Measurements from ENCODE around the gene RPL15. TPM values are rescaled to one million over a fixed set of nuclear protein-coding genes. Genes with fewer than 3 reads are reported as not detected.

RPL15 gene
- total RNA-seq (2,924 and 3,305 TPM in 2 replicates), polyA plus RNA-seq (1,254 and 1,318 TPM in 2 replicates)

- WGBS (ENCODE audit: low lambda C conversion rate, missing lambda C conversion rate), result under 1% methylated on average over 62 of the region's 64 CpGs
- TF ChIP-seq CTCF (IDR thresholded peaks at IDR 0.05; ENCODE audit: poor library complexity) (peak; percentile 6), EZH2 (IDR thresholded peaks at IDR 0.05; ENCODE audit: borderline replicate concordance) (no peak)
- DNase-seq (ENCODE audit: low spot score), result peak; percentile 98
Observed at GRCh38 chr3:23916886-23917678, at the start of gene RPL15, which contains the start of gene NKIRAS1. TSS of gene RPL15 (plus strand) at chr3:23917132. CDS start at chr3:23917860, 728 bp downstream. TSS of gene NKIRAS1 (minus strand) at chr3:23916990. CDS start at chr3:23910904, 6,086 bp downstream.

GRCh38 chr3:23867400-23867799 lies 49.5 kb upstream of the RPL15 start:
- Histone ChIP-seq H3K4me2 (no peak overlapping the region), H3K9me2 (replicated peaks; ENCODE audit: insufficient read depth) (no peaks in the 10 kb centered on the region), H4K20me1 (ENCODE audit: insufficient read depth, poor library complexity, severe bottlenecking) (peaks cover 46% of the 10 kb centered on the region), H3K4me1 (ENCODE audit: insufficient read depth) (peaks cover 30% of the 10 kb centered on the region), H2AFZ (no peak overlapping the region), H3K9me3 (ENCODE audit: low read depth) (no peaks in the 10 kb centered on the region), H3K27ac (no peak overlapping the region), H3K4me3 (no peak overlapping the region), H3K36me3 (replicated peaks; ENCODE audit: insufficient read depth, low read depth) (no peaks in the 10 kb centered on the region), H3K79me2 (peaks cover 72% of the 10 kb centered on the region), H3K27me3 (no peaks in the 10 kb centered on the region)
- DNase-seq (ENCODE audit: low spot score), result no peak
- 88% methylated on average over 1 of the region's 1 CpG for WGBS (ENCODE audit: low lambda C conversion rate, missing lambda C conversion rate)
- TF ChIP-seq EZH2phosphoT487 (IDR thresholded peaks at IDR 0.05; ENCODE audit: low read depth, severe bottlenecking, unreplicated experiment), result no peak
- TF ChIP-seq CTCF (IDR thresholded peaks at IDR 0.05; ENCODE audit: poor library complexity), result no peak
- TF ChIP-seq EZH2 (IDR thresholded peaks at IDR 0.05; ENCODE audit: borderline replicate concordance), result no peak

More at GRCh38 chr3:23916886-23917678, at the start of gene RPL15, which contains the start of gene NKIRAS1:
- H3K4me1 ChIP-seq (ENCODE audit: insufficient read depth), result peaks cover 24% of the 10 kb centered on the region
- peaks cover 61% of the 10 kb centered on the region for H3K79me2 ChIP-seq
- H3K9me3 ChIP-seq (ENCODE audit: low read depth), result no peaks in the 10 kb centered on the region
- peaks cover 49% of the 10 kb centered on the region for H4K20me1 ChIP-seq (ENCODE audit: insufficient read depth, poor library complexity, severe bottlenecking)
- H2AFZ ChIP-seq, result peak within 1 kb of the TSS; percentile 69
- no peaks in the 10 kb centered on the region for H3K9me2 ChIP-seq (replicated peaks; ENCODE audit: insufficient read depth)
- peak within 1 kb of the TSS; percentile 92 for H3K27ac ChIP-seq
- peak within 1 kb of the TSS; percentile 65 for H3K4me3 ChIP-seq
- H3K27me3 ChIP-seq, result no peaks in the 10 kb centered on the region
- no peaks in the 10 kb centered on the region for H3K36me3 ChIP-seq (replicated peaks; ENCODE audit: insufficient read depth, low read depth)
- H3K4me2 ChIP-seq, result peak within 1 kb of the TSS; percentile 99

GRCh38 chr3:23867838-23868237 lies 49.1 kb upstream of the RPL15 start:
- H3K4me1 ChIP-seq (ENCODE audit: insufficient read depth), result peaks cover 30% of the 10 kb centered on the region
- peaks cover 72% of the 10 kb centered on the region for H3K79me2 ChIP-seq
- no peak overlapping the region for H3K4me3 ChIP-seq
- H3K27ac ChIP-seq, result no peak overlapping the region
- H2AFZ ChIP-seq, result no peak overlapping the region
- H3K4me2 ChIP-seq, result no peak overlapping the region
- peaks cover 46% of the 10 kb centered on the region for H4K20me1 ChIP-seq (ENCODE audit: insufficient read depth, poor library complexity, severe bottlenecking)
- H3K9me2 ChIP-seq (replicated peaks; ENCODE audit: insufficient read depth), result no peaks in the 10 kb centered on the region
- DNase-seq (ENCODE audit: low spot score), result no peak
- TF ChIP-seq CTCF (IDR thresholded peaks at IDR 0.05; ENCODE audit: poor library complexity) (no peak), EZH2 (IDR thresholded peaks at IDR 0.05; ENCODE audit: borderline replicate concordance) (no peak), EZH2phosphoT487 (IDR thresholded peaks at IDR 0.05; ENCODE audit: low read depth, severe bottlenecking, unreplicated experiment) (no peak)
- WGBS (ENCODE audit: low lambda C conversion rate, missing lambda C conversion rate), result 96% methylated on average over 1 of the region's 1 CpG
- H3K36me3 ChIP-seq (replicated peaks; ENCODE audit: insufficient read depth, low read depth), result no peaks in the 10 kb centered on the region
- H3K27me3 ChIP-seq, result no peaks in the 10 kb centered on the region
- no peaks in the 10 kb centered on the region for H3K9me3 ChIP-seq (ENCODE audit: low read depth)
